ENCODE measurements around the gene SLC17A8. TPM values are rescaled to one million over a fixed set of nuclear protein-coding genes. Genes with fewer than 3 reads are reported as not detected.

Gene SLC17A8
- total and polyA plus RNA-seq, 2 donors (not counting 1 experiment from before 2014, with no cell fraction given), result not detected

DNA sequence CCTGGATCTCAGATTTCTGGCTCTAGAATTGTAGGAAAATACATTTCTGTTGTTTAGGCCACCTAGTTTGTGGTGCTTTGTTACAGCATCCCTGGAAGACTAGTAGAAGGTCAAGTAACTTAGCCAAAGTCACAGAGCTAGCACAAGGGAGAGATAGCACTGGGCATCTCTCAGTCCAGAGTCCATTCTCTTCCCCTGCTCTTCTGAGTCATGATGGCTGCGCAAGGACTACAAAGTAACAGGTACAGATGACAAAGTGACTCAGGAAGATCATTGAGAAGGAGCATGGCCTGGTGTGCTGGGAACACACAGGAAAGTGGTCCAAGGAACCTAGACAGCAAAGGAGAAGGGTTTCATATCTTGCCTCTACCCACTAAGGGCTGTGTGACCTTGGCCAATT lies 19.3 kb downstream of the SLC17A8 start:
- Histone ChIP-seq H3K9ac (ENCODE audit: insufficient read depth, low read length) (no peak overlapping the region), H3K27ac (ENCODE audit: insufficient read depth, low read length) (no peak overlapping the region), H2AFZ (ENCODE audit: low read length) (no peak overlapping the region), H3K27me3 (ENCODE audit: control insufficient read depth, insufficient read depth, low read length) (no peaks in the 10 kb centered on the region), H3K4me1 (ENCODE audit: control insufficient read depth, extremely low read depth, insufficient read depth, low read length) (no peaks in the 10 kb centered on the region), H3K4me2 (ENCODE audit: extremely low read depth, insufficient read depth, low read length) (no peak overlapping the region), H4K20me1 (ENCODE audit: control insufficient read depth, extremely low read depth, insufficient read depth, low read length) (no peaks in the 10 kb centered on the region), H3K4me3 (replicated peaks in 1 of 4; ENCODE audit: control extremely low read depth in 1 of 4, insufficient read depth in 1 of 4, low read depth in 3 of 4, low read length in 4 of 4) (no peak overlapping the region), H3K36me3 (ENCODE audit: control insufficient read depth, insufficient read depth, low read length) (no peaks in the 10 kb centered on the region), H3K9me3 (ENCODE audit: control insufficient read depth, insufficient read depth, low read depth, low read length) (no peaks in the 10 kb centered on the region), H3K79me2 (ENCODE audit: control insufficient read depth, insufficient read depth, low read length) (no peaks in the 10 kb centered on the region)
- TF ChIP-seq, protein P1, sequence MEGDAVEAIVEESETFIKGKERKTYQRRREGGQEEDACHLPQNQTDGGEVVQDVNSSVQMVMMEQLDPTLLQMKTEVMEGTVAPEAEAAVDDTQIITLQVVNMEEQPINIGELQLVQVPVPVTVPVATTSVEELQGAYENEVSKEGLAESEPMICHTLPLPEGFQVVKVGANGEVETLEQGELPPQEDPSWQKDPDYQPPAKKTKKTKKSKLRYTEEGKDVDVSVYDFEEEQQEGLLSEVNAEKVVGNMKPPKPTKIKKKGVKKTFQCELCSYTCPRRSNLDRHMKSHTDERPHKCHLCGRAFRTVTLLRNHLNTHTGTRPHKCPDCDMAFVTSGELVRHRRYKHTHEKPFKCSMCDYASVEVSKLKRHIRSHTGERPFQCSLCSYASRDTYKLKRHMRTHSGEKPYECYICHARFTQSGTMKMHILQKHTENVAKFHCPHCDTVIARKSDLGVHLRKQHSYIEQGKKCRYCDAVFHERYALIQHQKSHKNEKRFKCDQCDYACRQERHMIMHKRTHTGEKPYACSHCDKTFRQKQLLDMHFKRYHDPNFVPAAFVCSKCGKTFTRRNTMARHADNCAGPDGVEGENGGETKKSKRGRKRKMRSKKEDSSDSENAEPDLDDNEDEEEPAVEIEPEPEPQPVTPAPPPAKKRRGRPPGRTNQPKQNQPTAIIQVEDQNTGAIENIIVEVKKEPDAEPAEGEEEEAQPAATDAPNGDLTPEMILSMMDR (conservative IDR thresholded peaks at IDR 0.05 in 1 of 2, IDR thresholded peaks at IDR 0.05 in 1 of 2; ENCODE audit: low read depth in 1 of 2, low read length in 2 of 2), result no peak
- TF ChIP-seq EZH2 (IDR thresholded peaks at IDR 0.05; ENCODE audit: low read length, missing control alignments), result no peak
- DNase-seq (ENCODE audit: low read depth in 2 of 2), result no peak

GRCh38 chr12:100381379-100381778 lies 24.5 kb downstream of the SLC17A8 start:
- Histone ChIP-seq H3K27ac (ENCODE audit: insufficient read depth, low read length) (no peak overlapping the region), H3K4me1 (ENCODE audit: control insufficient read depth, extremely low read depth, insufficient read depth, low read length) (no peaks in the 10 kb centered on the region), H3K27me3 (ENCODE audit: control insufficient read depth, insufficient read depth, low read length) (no peaks in the 10 kb centered on the region), H3K4me2 (ENCODE audit: extremely low read depth, insufficient read depth, low read length) (no peak overlapping the region), H3K9me3 (ENCODE audit: control insufficient read depth, insufficient read depth, low read depth, low read length) (no peaks in the 10 kb centered on the region), H4K20me1 (ENCODE audit: control insufficient read depth, extremely low read depth, insufficient read depth, low read length) (no peaks in the 10 kb centered on the region), H3K4me3 (replicated peaks in 1 of 4; ENCODE audit: control extremely low read depth in 1 of 4, insufficient read depth in 1 of 4, low read depth in 3 of 4, low read length in 4 of 4) (no peak overlapping the region), H3K79me2 (ENCODE audit: control insufficient read depth, insufficient read depth, low read length) (no peaks in the 10 kb centered on the region), H3K36me3 (ENCODE audit: control insufficient read depth, insufficient read depth, low read length) (no peaks in the 10 kb centered on the region), H3K9ac (ENCODE audit: insufficient read depth, low read length) (no peak overlapping the region), H2AFZ (ENCODE audit: low read length) (no peak overlapping the region)
- TF ChIP-seq EZH2 (IDR thresholded peaks at IDR 0.05; ENCODE audit: low read length, missing control alignments), result no peak
- TF ChIP-seq, protein P1 (conservative IDR thresholded peaks at IDR 0.05 in 1 of 2, IDR thresholded peaks at IDR 0.05 in 1 of 2; ENCODE audit: low read depth in 1 of 2, low read length in 2 of 2), result no peak
- DNase-seq (ENCODE audit: low read depth in 2 of 2), result no peak

DNA sequence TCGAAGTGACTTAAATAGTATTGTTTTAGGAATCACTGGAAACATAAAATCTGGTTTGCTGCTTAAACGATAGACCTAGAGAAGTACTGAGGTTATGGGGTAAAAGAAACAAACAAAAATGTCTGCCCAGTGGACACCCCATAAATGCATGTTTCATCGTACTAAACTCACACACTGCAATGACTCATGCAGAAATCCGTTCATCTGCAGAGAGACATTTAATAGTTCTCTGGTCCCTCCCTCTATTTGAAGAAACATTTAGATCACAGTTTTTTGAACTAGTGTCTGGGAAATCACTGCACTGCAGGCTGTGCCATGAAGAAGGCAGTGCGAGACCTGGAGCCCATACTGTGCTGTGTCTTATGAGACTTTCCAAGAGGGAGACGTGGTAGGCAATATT lies 25.5 kb downstream of the SLC17A8 start:
- Histone ChIP-seq H3K4me3 (replicated peaks in 1 of 4; ENCODE audit: control extremely low read depth in 1 of 4, insufficient read depth in 1 of 4, low read depth in 3 of 4, low read length in 4 of 4) (no peak overlapping the region), H3K27ac (ENCODE audit: insufficient read depth, low read length) (no peak overlapping the region), H3K4me1 (ENCODE audit: control insufficient read depth, extremely low read depth, insufficient read depth, low read length) (no peaks in the 10 kb centered on the region), H4K20me1 (ENCODE audit: control insufficient read depth, extremely low read depth, insufficient read depth, low read length) (no peaks in the 10 kb centered on the region), H3K9ac (ENCODE audit: insufficient read depth, low read length) (no peak overlapping the region), H3K4me2 (ENCODE audit: extremely low read depth, insufficient read depth, low read length) (no peak overlapping the region), H3K79me2 (ENCODE audit: control insufficient read depth, insufficient read depth, low read length) (no peaks in the 10 kb centered on the region), H3K36me3 (ENCODE audit: control insufficient read depth, insufficient read depth, low read length) (no peaks in the 10 kb centered on the region), H2AFZ (ENCODE audit: low read length) (no peak overlapping the region), H3K27me3 (ENCODE audit: control insufficient read depth, insufficient read depth, low read length) (no peaks in the 10 kb centered on the region), H3K9me3 (ENCODE audit: control insufficient read depth, insufficient read depth, low read depth, low read length) (no peaks in the 10 kb centered on the region)
- DNase-seq (ENCODE audit: low read depth in 2 of 2), result no peak
- no peak for TF ChIP-seq EZH2 (IDR thresholded peaks at IDR 0.05; ENCODE audit: low read length, missing control alignments)
- TF ChIP-seq, protein P1 (conservative IDR thresholded peaks at IDR 0.05 in 1 of 2, IDR thresholded peaks at IDR 0.05 in 1 of 2; ENCODE audit: low read depth in 1 of 2, low read length in 2 of 2), result no peak
